HG03095 (cell line): Measurements from ENCODE around the gene GABRP.
"Not testable (repeated sequence)": the region's sequence is repeated elsewhere in the genome, so short reads cannot be mapped to it uniquely, and the experiment has no call there.

Source experiments
- ATAC-seq: cut with Tn5 transposase; IDR thresholded peaks from one replicate; pipeline ENCODE4 v1.9.1; 2021; ENCODE audit warnings: moderate library complexity; ENCODE audit not compliant: unreplicated experiment

Gene GABRP

GRCh38 chr5:170791325-170791954, 7.9 kb downstream of the GABRP start:
- ATAC-seq = no peak

DNA sequence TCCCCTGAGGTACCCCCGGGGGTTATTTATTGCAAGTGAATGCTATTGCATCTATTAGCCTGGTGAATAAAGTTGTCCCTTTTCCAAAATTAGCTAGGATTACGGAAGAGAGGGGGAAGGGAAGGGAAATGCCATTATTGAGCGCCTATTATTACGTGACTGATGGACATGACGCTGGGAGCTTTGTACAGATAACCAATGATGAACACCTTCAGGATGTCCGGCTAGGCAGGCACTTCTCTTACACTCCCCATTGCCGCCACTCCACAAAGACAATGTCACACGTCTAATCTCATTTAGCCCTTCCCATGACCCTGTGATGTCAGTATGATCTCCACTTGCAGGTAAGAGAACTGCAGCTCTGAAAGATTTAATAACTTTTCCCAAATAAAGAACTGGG, 9.4 kb downstream of the GABRP start:
- ATAC-seq = no peak

DNA sequence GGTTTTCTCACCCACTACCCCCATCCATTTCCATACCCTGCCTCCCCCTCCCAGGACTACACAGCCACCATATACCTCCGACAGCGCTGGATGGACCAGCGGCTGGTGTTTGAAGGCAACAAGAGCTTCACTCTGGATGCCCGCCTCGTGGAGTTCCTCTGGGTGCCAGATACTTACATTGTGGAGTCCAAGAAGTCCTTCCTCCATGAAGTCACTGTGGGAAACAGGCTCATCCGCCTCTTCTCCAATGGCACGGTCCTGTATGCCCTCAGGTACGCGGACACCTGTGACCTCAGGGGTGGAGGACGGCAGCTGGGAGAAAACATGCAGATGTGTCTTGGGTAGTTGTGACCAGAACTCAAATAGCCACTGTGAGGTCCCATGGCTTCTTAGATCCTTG, 11.6 kb downstream of the GABRP start:
- no peak for ATAC-seq

- ATAC-seq = no peak
Observed at GRCh38 chr5:170805666-170806065, 22.1 kb downstream of the GABRP start.

GRCh38 chr5:170809551-170809950, 26.0 kb downstream of the GABRP start:
- ATAC-seq = no peak

DNA sequence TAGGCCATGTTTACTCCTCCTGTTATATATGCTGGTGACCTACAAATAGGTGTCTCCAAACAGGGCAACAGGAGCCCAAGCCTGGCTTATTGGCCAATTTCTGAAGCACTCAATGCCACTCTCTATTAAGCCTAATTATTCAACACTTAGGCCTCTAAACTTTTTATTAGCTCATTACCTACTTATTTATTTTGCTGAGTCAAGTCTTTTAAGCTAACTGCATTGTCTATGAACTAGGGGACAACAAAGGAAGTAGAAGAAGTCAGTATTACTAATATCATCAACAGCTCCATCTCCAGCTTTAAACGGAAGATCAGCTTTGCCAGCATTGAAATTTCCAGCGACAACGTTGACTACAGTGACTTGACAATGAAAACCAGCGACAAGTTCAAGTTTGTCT, 28.2 kb downstream of the GABRP start:
- no peak for ATAC-seq

DNA sequence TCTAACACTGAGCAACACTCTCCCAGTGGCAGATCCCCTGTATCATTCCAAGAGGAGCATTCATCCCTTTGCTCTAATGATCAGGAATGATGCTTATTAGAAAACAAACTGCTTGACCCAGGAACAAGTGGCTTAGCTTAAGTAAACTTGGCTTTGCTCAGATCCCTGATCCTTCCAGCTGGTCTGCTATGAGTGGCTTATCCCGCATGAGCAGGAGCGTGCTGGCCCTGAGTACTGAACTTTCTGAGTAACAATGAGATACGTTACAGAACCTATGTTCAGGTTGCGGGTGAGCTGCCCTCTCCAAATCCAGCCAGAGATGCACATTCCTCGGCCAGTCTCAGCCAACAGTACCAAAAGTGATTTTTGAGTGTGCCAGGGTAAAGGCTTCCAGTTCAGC, 29.7 kb downstream of the GABRP start:
- no peak for ATAC-seq

GRCh38 chr5:170817195-170817594, 33.7 kb downstream of the GABRP start:
- ATAC-seq = no peak

DNA sequence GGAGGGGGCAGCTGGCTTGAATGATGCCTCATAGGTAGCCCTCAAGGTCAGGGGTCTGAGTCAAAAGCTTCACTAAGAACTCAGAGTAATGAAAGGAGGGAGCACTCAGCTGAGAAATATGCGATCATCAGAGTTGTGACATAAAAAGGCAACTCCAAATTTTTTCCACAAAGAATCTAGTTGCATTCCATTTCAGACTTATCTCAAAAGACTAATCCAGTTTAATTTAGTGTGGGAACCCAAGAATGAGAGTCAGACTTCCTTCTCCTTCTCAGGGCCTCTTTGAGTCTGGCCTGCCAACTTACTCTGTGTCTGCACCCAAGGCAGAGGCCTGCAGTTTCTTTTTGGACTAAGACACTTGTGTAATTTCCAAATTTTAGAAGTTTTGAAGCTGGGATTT, 34.7 kb downstream of the GABRP start:
- ATAC-seq = no peak

DNA sequence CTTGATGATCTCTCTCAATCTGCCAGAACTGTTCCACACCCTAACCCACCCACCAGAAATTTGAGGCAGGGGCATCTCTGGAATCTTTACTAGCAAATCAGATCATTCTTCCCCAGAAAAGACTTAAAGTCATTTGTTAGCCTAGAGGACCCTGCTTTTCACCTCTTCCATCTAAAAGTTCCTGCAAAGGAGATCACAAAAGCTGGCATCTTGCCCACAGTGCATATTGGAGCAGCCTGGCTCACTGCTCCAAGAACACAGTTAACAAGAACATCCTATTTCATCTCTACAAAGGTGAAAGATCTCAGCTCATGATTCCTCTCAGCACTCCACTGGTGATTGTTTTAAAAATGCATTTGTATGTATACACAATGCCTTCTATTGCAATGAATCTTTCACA, 36.3 kb downstream of the GABRP start:
- no peak for ATAC-seq

- no peak for ATAC-seq
Observed at GRCh38 chr5:170821257-170821800, 37.8 kb downstream of the GABRP start.

DNA sequence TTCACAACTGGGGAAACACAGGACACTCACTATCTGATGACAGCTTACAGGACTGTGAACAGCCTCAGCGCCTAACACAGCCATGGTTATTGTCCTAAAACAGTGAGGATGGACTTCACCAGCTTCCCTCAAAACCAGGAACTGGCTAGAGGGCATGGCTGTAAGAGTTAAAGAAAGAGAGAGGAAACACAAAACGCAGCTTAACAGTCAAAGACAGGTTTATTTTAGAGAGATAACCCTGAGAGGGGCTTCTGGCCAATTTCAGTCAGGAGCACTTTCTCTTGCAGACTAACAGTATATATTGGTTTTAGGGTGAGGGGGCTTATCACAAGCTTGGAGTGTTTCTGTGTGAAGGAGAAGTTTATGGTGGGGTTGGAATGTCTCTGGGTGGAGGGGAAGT, 42.6 kb downstream of the GABRP start:
- ATAC-seq = no peak

DNA sequence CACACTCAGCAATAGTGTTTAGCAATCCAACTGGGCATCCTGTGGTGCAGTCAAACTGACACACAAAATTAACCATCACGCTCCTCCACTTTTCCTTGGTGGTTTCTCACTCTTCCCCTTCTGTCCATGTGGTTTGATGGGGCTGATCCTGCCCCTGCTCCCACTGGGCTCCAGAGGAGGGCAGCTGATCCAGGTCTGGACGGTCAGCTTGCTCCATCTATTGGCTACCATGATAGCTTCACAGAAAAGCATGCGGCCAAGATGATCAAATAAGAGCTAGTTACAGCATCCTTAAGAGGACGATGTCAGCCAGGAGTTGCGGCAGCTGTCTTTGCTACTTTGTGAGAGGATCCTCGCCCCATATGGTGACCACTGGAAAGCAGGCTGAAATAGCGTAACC, 48.7 kb downstream of the GABRP start:
- no peak for ATAC-seq

- ATAC-seq = not testable (repeated sequence)
Observed at GRCh38 chr5:170833981-170834380, 50.5 kb downstream of the GABRP start.

GRCh38 chr5:170836226-170836625, 52.7 kb downstream of the GABRP start:
- ATAC-seq = no peak

DNA sequence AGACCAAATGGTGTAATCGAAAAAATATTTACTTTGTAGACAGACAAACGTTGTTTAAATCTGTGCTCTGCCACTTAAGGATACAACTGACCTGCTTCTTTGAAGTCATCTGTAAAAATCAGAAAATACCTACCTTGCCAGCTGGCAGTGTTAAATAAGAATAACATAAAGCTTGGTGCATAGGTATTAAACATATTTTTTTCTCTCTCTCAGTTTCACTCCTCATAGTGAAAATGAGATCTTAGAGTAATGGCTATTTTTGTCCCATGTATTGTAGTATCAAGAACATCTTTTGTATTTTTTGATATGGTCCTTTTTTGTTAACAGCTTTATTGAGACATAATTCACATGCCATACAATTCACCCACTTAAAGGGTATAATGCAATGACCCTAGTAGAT, 60.3 kb downstream of the GABRP start:
- no peak for ATAC-seq

DNA sequence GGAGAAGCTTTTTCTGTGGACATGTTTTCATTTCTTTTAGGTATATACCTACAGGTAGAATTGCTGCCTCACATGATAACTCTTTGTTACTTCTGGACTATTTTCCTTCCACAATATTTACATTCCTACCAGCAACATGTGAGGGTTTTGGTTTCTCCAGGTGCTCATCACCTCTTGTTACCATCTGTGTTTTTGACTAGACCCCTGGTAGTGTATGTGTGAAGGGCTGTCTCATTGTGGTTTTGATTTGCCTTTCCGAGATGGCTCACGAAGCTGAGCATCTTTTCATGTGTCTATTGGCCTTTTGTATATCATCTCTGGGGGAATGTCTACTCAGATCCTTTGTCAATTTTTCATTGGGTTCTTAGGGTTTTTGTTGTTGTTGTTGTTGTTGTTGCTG, 61.1 kb downstream of the GABRP start:
- ATAC-seq = no peak

- ATAC-seq = no peak
Observed at GRCh38 chr5:170846416-170846815, 62.9 kb downstream of the GABRP start.

DNA sequence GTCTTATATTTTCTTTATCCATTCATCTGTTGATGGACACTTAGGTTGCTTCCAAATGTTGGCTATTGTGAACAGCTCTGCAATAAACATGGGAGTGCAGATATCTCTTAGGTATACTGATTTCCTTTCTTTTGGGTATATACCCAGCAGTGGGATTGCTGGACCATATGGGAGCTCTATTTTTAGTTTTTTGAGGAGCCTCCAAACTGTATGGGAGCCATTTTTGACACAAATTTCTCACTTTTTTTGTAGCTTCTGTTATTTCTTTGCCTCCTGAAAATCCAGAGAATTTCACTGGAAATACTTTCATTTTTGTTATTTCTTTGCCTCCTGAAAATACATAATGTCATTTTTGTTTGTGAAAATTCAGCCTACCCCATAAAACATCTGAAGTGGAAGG, 63.3 kb downstream of the GABRP start:
- no peak for ATAC-seq

- no peak for ATAC-seq
Observed at GRCh38 chr5:170848033-170848432, 64.5 kb downstream of the GABRP start.

DNA sequence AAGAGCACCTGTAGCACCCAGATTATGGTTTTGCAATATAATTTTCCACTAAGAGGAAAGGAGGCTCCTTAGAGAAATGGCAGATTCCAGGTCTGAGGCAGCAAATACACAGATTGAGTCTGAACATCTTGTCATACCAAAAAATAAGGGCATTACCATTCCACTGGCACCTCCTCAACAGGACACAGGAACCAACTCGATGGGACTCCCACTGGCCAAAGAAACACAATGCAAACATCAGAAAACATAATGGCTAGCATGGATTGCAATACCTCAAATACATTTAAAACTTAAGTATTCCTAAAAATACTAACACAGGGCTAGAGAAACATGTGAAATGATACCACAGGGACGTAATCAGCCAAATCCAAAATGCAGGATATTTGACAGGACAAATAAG, 65.8 kb downstream of the GABRP start:
- no peak for ATAC-seq

- ATAC-seq = no peak
Observed at GRCh38 chr5:170854566-170854965, 71.0 kb downstream of the GABRP start.

DNA sequence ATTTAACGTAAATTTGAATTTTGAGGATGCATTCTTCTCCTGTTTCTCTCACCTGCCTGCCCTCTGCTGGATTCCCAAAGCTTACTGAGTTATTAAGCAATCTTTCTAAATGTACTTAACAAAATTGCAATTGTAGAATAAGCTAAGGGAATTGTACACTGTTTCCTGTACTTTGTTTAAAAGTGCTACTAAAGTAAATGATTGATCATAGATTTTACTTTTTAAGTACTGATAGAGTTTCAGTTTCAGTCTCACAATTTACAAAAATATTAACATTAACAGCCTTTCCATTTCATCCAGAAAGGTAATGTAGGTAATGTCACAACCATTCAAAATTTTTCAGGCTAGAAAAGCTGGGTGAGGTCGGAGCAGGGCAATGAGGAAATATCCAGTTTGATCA, 73.5 kb downstream of the GABRP start:
- no peak for ATAC-seq
